COLO668 (cell line): ENCODE data around the gene CNIH3.

ENCODE experiments used
- DNase-seq: peaks from one replicate; lab custom pipeline; 2025; ENCODE audit not compliant: unreplicated experiment; lab: John Stamatoyannopoulos, UW

The CNIH3 gene

GRCh38 chr1:224613486-224613885 lies 2.6 kb upstream of the CNIH3 start:
- no peak for DNase-seq

GRCh38 chr1:224616756-224617409 lies 766 bp downstream of the CNIH3 start:
- no peak for DNase-seq

GRCh38 chr1:224617410-224618355 lies 1.6 kb downstream of the CNIH3 start:
- peak; percentile 35 for DNase-seq

GRCh38 chr1:224619209-224619608 lies 3.1 kb downstream of the CNIH3 start:
- no peak for DNase-seq

GRCh38 chr1:224620105-224620504 lies 4.0 kb downstream of the CNIH3 start:
- no peak for DNase-seq

GRCh38 chr1:224621813-224622682 lies 5.9 kb downstream of the CNIH3 start:
- DNase-seq = peak; percentile 51

- DNase-seq = no peak
These were observed 6.7 kb downstream of the CNIH3 start for GRCh38 chr1:224622831-224623230.

GRCh38 chr1:224623310-224623714 lies 7.2 kb downstream of the CNIH3 start:
- no peak for DNase-seq

- peak; percentile 74 for DNase-seq
These were observed 7.7 kb downstream of the CNIH3 start for GRCh38 chr1:224623743-224624333.

- no peak for DNase-seq
These were observed 8.3 kb downstream of the CNIH3 start for GRCh38 chr1:224624432-224624831.

GRCh38 chr1:224626042-224626441 lies 9.9 kb downstream of the CNIH3 start:
- no peak for DNase-seq

GRCh38 chr1:224629965-224630364 lies 13.8 kb downstream of the CNIH3 start:
- no peak for DNase-seq

- no peak for DNase-seq
These were observed 15.5 kb downstream of the CNIH3 start for GRCh38 chr1:224631462-224632115.

- no peak for DNase-seq
These were observed 16.3 kb downstream of the CNIH3 start for GRCh38 chr1:224632381-224632871.

- DNase-seq = no peak
These were observed 16.8 kb downstream of the CNIH3 start for GRCh38 chr1:224632921-224633321.

- DNase-seq = no peak
These were observed 19.2 kb downstream of the CNIH3 start for GRCh38 chr1:224635356-224635755.

GRCh38 chr1:224637515-224637914 lies 21.4 kb downstream of the CNIH3 start:
- DNase-seq = no peak

- DNase-seq = no peak
These were observed 21.8 kb downstream of the CNIH3 start for GRCh38 chr1:224637936-224638335.

GRCh38 chr1:224639426-224639975 lies 23.4 kb downstream of the CNIH3 start:
- no peak for DNase-seq

GRCh38 chr1:224640018-224640417 lies 23.9 kb downstream of the CNIH3 start:
- no peak for DNase-seq
